ENCODE results near the gene CRISP2.

Gene CRISP2

GRCh38 chr6:49662231-49662891, 51.0 kb downstream of the CRISP2 start:
- no peak for DNase-seq (ENCODE audit: low read depth in 2 of 2)

GRCh38 chr6:49653942-49654341, 59.4 kb downstream of the CRISP2 start:
- DNase-seq (ENCODE audit: low read depth in 2 of 2): no peak

GRCh38 chr6:49653438-49653837, 59.9 kb downstream of the CRISP2 start:
- no peak for DNase-seq (ENCODE audit: low read depth in 2 of 2)

GRCh38 chr6:49651239-49651638, 62.1 kb downstream of the CRISP2 start:
- DNase-seq (ENCODE audit: low read depth in 2 of 2): no peak

- no peak for DNase-seq (ENCODE audit: low read depth in 2 of 2)
These were observed 63.4 kb downstream of the CRISP2 start for GRCh38 chr6:49649988-49650387.

- DNase-seq (ENCODE audit: low read depth in 2 of 2): no peak
These were observed 65.3 kb downstream of the CRISP2 start for GRCh38 chr6:49648036-49648435.

GRCh38 chr6:49647476-49647875, 65.9 kb downstream of the CRISP2 start:
- DNase-seq (ENCODE audit: low read depth in 2 of 2): no peak

- DNase-seq (ENCODE audit: low read depth in 2 of 2): no peak
These were observed 66.4 kb downstream of the CRISP2 start for GRCh38 chr6:49646942-49647341.

GRCh38 chr6:49646130-49646824, 67.1 kb downstream of the CRISP2 start:
- no peak for DNase-seq (ENCODE audit: low read depth in 2 of 2)

- DNase-seq (ENCODE audit: low read depth in 2 of 2): no peak
These were observed 68.2 kb downstream of the CRISP2 start for GRCh38 chr6:49645139-49645538.
